Measurements from ENCODE around the gene ADAMTS14. TPM values are rescaled to one million over a fixed set of nuclear protein-coding genes. Genes with fewer than 3 reads are reported as not detected.

ADAMTS14 gene
- total RNA-seq, 1 experiment from 2014 or later: 1.6 TPM

GRCh38 chr10:70810967-70811366, 138.7 kb downstream of the ADAMTS14 start:
- no peaks in the 10 kb centered on the region for H3K79me1 ChIP-seq (ENCODE audit: insufficient read depth, low read depth, low read length, poor library complexity, severe bottlenecking)
- no peak overlapping the region for H3K14ac ChIP-seq (ENCODE audit: insufficient read depth, low read length)
- no peaks in the 10 kb centered on the region for H3K9me3 Mint-ChIP-seq
- no peaks in the 10 kb centered on the region for H4K20me1 ChIP-seq (ENCODE audit: control insufficient read depth, insufficient read depth, insufficient read length)
- DNase-seq: no peak
- no peaks in the 10 kb centered on the region for H3K36me3 Mint-ChIP-seq (ENCODE audit: insufficient read depth in 1 of 3, low read depth in 3 of 3)
- no peaks in the 10 kb centered on the region for H3K79me2 ChIP-seq (ENCODE audit: insufficient read depth, low read length)
- no peaks in the 10 kb centered on the region for H3K23me2 ChIP-seq (ENCODE audit: insufficient read length, low read depth, low read length, poor library complexity, severe bottlenecking)
- no peak overlapping the region for H2BK15ac ChIP-seq (ENCODE audit: low read depth, low read length)
- no peak overlapping the region for H3T11ph ChIP-seq (ENCODE audit: low read length)
- H3K4me1 Mint-ChIP-seq: peaks cover 23 to 25% of the 10 kb centered on the region in 2 experiments
- H2AFZ ChIP-seq (ENCODE audit: low read length): no peak overlapping the region
- no peak overlapping the region for H3K18ac ChIP-seq (ENCODE audit: insufficient read length, low read depth, low read length)
- no peak overlapping the region for H4K91ac ChIP-seq (ENCODE audit: insufficient read length, low read depth, low read length)
- H2BK5ac ChIP-seq (ENCODE audit: insufficient read length, low read length): no peak overlapping the region
- no peak overlapping the region; a peak in 1 of 7 replicates for H3K27ac Mint-ChIP-seq
- peaks cover 6% of the 10 kb centered on the region; the same call in 1 of the 2 replicates for H3K4me1 ChIP-seq (ENCODE audit: insufficient read depth, low read length)
- no peak overlapping the region for H3K9ac ChIP-seq (ENCODE audit: extremely low read depth, insufficient read length, low read length)
- H3K4me2 ChIP-seq (ENCODE audit: insufficient read depth, insufficient read length, low read length): no peak overlapping the region
- no peak overlapping the region for H2AK5ac ChIP-seq (ENCODE audit: insufficient read length, low read length)
- H2BK12ac ChIP-seq (ENCODE audit: insufficient read length, low read depth, low read length): no peak overlapping the region
- H2BK120ac ChIP-seq (ENCODE audit: low read depth, low read length, poor library complexity, severe bottlenecking): no peak overlapping the region
- H4K8ac ChIP-seq (replicated peaks; ENCODE audit: insufficient read length, low read depth, low read length): no peak overlapping the region
- H3K27ac ChIP-seq (ENCODE audit: insufficient read length, low read depth, low read length): no peak overlapping the region
- no peak overlapping the region for H3K4me3 Mint-ChIP-seq
- no peak overlapping the region for H2BK20ac ChIP-seq (ENCODE audit: low read depth, low read length, poor library complexity, severe bottlenecking)
- no peak overlapping the region for H3K56ac ChIP-seq (ENCODE audit: insufficient read length, low read depth, low read length)
- no CpG with 5 or more reads among the region's 1 CpG for WGBS (ENCODE audit: extremely low coverage, insufficient read length, low lambda C conversion rate)
- H3K4ac ChIP-seq (ENCODE audit: low read depth, low read length): no peak overlapping the region
- no peak overlapping the region for H3K23ac ChIP-seq (ENCODE audit: insufficient read length, low read depth, low read length)
- no peaks in the 10 kb centered on the region for H3K27me3 ChIP-seq (ENCODE audit: insufficient read depth, low read length)
- H4K5ac ChIP-seq (ENCODE audit: insufficient read length, low read depth, low read length): no peak overlapping the region
- no peaks in the 10 kb centered on the region for H3K9me3 ChIP-seq (ENCODE audit: control insufficient read depth, low read depth, low read length)
- H3K27me3 Mint-ChIP-seq (ENCODE audit: low read depth): no peaks in the 10 kb centered on the region; the same call in 1 of the 2 replicates
- TF ChIP-seq CTCF (conservative IDR thresholded peaks at IDR 0.05): no peak
